K562 (cell line): ENCODE results near the gene SHC1.

Experiments used
- EZH2 ChIP-seq: IDR thresholded peaks from 2 replicates; pipeline ENCODE4 v1.6.1; 2012; ENCODE audit warnings: low read depth, mild to moderate bottlenecking, inconsistent platforms, low read length, borderline replicate concordance
- FOXA1 ChIP-seq: fragments of 450-650 bp; IDR thresholded peaks from 2 replicates; pipeline ENCODE4 v1.6.1; 2016; ENCODE audit warnings: mild to moderate bottlenecking, borderline replicate concordance
- ILK ChIP-seq: fragments of 450-650 bp; IDR thresholded peaks from 2 replicates; pipeline ENCODE4 v1.6.1; 2016; ENCODE audit warnings: missing genetic modification characterization, low read depth, mild to moderate bottlenecking, missing compliant biosample characterization, moderate library complexity, borderline replicate concordance
- PHF21A ChIP-seq: fragments of 450-650 bp; IDR thresholded peaks from 2 replicates; pipeline ENCODE4 v1.6.1; 2017; ENCODE audit warnings: low read depth, borderline replicate concordance
- POLR2A ChIP-seq: fragments of 450-650 bp; conservative IDR thresholded peaks from 2 replicates; pipeline ENCODE4 v1.6.1; 2016
- SETDB1 ChIP-seq: IDR thresholded peaks from one replicate; pipeline ENCODE4 v1.6.1; 2012; ENCODE audit warnings: low read length, control low read depth, inconsistent platforms
- SMC3 ChIP-seq: conservative IDR thresholded peaks from 2 replicates; pipeline ENCODE4 v1.6.1; 2011; ENCODE audit warnings: low read depth, low read length, improper control_type of control experiment; ENCODE audit not compliant: insufficient read depth
- ZNF175 ChIP-seq: fragments of 200-800 bp; sonication (Bioruptor generic); IDR thresholded peaks from 2 replicates; pipeline ENCODE4 v1.6.1; 2016; ENCODE audit warnings: low read depth, mild to moderate bottlenecking, missing genetic modification characterization, missing compliant biosample characterization
- TF ChIP-seq, protein P1 (sequence below), 3 experiments: IDR thresholded peaks in 2 of 3; conservative IDR thresholded peaks in 1 of 3; 2 replicates each; pipeline ENCODE4 v1.5.1; 2011 to 2012; ENCODE audit warnings: low read length in 3 of 3, mild to moderate bottlenecking in 3 of 3, control low read depth in 2 of 3, improper control_type of control experiment in 1 of 3, inconsistent platforms in 1 of 3, low read depth in 1 of 3, mixed read lengths in 1 of 3, moderate library complexity in 1 of 3; ENCODE audit not compliant: insufficient read depth in 2 of 3
- TF ChIP-seq, protein P2 (sequence below), 2 experiments: fragments of 450-650 bp; formaldehyde crosslinking in 1 of 2; IDR thresholded peaks; 2 replicates each; pipeline versions ENCODE4 v1.4.0 to v1.6.1; 2014 to 2020; ENCODE audit warnings: mild to moderate bottlenecking in 2 of 2, borderline replicate concordance in 1 of 2, low read depth in 1 of 2
- TF ChIP-seq, protein P3 (sequence below): fragments of 200-400 bp; formaldehyde crosslinking; IDR thresholded peaks from 2 replicates; pipeline ENCODE4 v1.6.1; 2017; ENCODE audit warnings: mild to moderate bottlenecking, low read depth, low read length, moderate library complexity
- TF ChIP-seq, protein P4 (sequence below): fragments of 250-450 bp; sonication (Bioruptor Pico); IDR thresholded peaks from 2 replicates; pipeline ENCODE4 v1.5.0; 2020; ENCODE audit warnings: mild to moderate bottlenecking, borderline replicate concordance
- TF ChIP-seq, protein P5 (sequence below): fragments of 250-450 bp; sonication (Bioruptor Pico); IDR thresholded peaks from 2 replicates; pipeline ENCODE4 v1.4.0; 2020; ENCODE audit warnings: mild to moderate bottlenecking, moderate library complexity
- TF ChIP-seq, protein P6 (sequence below): fragments of 450-650 bp; IDR thresholded peaks from 2 replicates; pipeline ENCODE4 v1.6.1; 2014; ENCODE audit warnings: low read depth, mild to moderate bottlenecking, moderate library complexity, borderline replicate concordance

DNA sequence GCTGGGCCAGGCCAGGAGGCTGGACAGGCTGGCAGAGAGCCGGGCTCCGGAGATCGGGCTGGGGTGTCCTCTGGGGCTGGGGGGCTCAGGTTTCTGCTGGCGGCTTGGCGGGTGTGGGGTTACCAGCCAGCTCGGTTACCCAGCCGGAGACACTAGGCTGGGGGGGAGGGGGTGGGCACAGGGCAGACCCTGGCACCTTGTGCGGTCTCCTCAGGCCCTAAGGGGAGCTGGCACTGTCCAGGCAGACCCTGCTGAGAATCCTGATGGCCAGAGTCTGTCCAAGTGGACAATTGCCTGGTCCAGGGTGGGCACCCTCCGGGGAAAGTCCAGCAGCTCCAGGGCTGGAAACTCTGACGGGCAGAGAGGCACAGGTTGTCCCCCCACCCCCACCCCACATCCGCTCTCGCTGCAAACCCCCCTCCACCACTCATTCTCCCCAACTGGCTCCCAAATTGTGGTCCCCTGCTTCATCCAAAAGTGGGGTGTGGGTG is 38.7 kb upstream of the SHC1 start:
- TF ChIP-seq, protein P1, sequence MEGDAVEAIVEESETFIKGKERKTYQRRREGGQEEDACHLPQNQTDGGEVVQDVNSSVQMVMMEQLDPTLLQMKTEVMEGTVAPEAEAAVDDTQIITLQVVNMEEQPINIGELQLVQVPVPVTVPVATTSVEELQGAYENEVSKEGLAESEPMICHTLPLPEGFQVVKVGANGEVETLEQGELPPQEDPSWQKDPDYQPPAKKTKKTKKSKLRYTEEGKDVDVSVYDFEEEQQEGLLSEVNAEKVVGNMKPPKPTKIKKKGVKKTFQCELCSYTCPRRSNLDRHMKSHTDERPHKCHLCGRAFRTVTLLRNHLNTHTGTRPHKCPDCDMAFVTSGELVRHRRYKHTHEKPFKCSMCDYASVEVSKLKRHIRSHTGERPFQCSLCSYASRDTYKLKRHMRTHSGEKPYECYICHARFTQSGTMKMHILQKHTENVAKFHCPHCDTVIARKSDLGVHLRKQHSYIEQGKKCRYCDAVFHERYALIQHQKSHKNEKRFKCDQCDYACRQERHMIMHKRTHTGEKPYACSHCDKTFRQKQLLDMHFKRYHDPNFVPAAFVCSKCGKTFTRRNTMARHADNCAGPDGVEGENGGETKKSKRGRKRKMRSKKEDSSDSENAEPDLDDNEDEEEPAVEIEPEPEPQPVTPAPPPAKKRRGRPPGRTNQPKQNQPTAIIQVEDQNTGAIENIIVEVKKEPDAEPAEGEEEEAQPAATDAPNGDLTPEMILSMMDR (IDR thresholded peaks at IDR 0.05 in 2 of 3, conservative IDR thresholded peaks at IDR 0.05 in 1 of 3; ENCODE audit: insufficient read depth in 2 of 3, low read depth in 1 of 3, low read length in 3 of 3): no peak
- TF ChIP-seq, protein P2, sequence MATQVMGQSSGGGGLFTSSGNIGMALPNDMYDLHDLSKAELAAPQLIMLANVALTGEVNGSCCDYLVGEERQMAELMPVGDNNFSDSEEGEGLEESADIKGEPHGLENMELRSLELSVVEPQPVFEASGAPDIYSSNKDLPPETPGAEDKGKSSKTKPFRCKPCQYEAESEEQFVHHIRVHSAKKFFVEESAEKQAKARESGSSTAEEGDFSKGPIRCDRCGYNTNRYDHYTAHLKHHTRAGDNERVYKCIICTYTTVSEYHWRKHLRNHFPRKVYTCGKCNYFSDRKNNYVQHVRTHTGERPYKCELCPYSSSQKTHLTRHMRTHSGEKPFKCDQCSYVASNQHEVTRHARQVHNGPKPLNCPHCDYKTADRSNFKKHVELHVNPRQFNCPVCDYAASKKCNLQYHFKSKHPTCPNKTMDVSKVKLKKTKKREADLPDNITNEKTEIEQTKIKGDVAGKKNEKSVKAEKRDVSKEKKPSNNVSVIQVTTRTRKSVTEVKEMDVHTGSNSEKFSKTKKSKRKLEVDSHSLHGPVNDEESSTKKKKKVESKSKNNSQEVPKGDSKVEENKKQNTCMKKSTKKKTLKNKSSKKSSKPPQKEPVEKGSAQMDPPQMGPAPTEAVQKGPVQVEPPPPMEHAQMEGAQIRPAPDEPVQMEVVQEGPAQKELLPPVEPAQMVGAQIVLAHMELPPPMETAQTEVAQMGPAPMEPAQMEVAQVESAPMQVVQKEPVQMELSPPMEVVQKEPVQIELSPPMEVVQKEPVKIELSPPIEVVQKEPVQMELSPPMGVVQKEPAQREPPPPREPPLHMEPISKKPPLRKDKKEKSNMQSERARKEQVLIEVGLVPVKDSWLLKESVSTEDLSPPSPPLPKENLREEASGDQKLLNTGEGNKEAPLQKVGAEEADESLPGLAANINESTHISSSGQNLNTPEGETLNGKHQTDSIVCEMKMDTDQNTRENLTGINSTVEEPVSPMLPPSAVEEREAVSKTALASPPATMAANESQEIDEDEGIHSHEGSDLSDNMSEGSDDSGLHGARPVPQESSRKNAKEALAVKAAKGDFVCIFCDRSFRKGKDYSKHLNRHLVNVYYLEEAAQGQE (IDR thresholded peaks at IDR 0.05; ENCODE audit: borderline replicate concordance): no peak
- TF ChIP-seq, protein P2 (CRISPR knock-in tag; IDR thresholded peaks at IDR 0.05; ENCODE audit: low read depth): no peak
- TF ChIP-seq, protein P3, sequence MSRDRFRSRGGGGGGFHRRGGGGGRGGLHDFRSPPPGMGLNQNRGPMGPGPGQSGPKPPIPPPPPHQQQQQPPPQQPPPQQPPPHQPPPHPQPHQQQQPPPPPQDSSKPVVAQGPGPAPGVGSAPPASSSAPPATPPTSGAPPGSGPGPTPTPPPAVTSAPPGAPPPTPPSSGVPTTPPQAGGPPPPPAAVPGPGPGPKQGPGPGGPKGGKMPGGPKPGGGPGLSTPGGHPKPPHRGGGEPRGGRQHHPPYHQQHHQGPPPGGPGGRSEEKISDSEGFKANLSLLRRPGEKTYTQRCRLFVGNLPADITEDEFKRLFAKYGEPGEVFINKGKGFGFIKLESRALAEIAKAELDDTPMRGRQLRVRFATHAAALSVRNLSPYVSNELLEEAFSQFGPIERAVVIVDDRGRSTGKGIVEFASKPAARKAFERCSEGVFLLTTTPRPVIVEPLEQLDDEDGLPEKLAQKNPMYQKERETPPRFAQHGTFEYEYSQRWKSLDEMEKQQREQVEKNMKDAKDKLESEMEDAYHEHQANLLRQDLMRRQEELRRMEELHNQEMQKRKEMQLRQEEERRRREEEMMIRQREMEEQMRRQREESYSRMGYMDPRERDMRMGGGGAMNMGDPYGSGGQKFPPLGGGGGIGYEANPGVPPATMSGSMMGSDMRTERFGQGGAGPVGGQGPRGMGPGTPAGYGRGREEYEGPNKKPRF: no peak
- no peak for TF ChIP-seq PHF21A
- TF ChIP-seq, protein P4, sequence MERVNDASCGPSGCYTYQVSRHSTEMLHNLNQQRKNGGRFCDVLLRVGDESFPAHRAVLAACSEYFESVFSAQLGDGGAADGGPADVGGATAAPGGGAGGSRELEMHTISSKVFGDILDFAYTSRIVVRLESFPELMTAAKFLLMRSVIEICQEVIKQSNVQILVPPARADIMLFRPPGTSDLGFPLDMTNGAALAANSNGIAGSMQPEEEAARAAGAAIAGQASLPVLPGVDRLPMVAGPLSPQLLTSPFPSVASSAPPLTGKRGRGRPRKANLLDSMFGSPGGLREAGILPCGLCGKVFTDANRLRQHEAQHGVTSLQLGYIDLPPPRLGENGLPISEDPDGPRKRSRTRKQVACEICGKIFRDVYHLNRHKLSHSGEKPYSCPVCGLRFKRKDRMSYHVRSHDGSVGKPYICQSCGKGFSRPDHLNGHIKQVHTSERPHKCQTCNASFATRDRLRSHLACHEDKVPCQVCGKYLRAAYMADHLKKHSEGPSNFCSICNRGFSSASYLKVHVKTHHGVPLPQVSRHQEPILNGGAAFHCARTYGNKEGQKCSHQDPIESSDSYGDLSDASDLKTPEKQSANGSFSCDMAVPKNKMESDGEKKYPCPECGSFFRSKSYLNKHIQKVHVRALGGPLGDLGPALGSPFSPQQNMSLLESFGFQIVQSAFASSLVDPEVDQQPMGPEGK (CRISPR knock-in tag): no peak
- TF ChIP-seq POLR2A: no peak
- TF ChIP-seq FOXA1: no peak
- TF ChIP-seq, protein P5, sequence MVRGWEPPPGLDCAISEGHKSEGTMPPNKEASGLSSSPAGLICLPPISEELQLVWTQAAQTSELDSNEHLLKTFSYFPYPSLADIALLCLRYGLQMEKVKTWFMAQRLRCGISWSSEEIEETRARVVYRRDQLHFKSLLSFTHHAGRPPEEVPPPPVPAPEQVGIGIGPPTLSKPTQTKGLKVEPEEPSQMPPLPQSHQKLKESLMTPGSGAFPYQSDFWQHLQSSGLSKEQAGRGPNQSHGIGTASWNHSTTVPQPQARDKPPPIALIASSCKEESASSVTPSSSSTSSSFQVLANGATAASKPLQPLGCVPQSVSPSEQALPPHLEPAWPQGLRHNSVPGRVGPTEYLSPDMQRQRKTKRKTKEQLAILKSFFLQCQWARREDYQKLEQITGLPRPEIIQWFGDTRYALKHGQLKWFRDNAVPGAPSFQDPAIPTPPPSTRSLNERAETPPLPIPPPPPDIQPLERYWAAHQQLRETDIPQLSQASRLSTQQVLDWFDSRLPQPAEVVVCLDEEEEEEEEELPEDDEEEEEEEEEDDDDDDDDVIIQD (CRISPR knock-in tag): no peak
- TF ChIP-seq, protein P6, sequence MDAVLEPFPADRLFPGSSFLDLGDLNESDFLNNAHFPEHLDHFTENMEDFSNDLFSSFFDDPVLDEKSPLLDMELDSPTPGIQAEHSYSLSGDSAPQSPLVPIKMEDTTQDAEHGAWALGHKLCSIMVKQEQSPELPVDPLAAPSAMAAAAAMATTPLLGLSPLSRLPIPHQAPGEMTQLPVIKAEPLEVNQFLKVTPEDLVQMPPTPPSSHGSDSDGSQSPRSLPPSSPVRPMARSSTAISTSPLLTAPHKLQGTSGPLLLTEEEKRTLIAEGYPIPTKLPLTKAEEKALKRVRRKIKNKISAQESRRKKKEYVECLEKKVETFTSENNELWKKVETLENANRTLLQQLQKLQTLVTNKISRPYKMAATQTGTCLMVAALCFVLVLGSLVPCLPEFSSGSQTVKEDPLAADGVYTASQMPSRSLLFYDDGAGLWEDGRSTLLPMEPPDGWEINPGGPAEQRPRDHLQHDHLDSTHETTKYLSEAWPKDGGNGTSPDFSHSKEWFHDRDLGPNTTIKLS: no peak
- no peak for TF ChIP-seq SETDB1
- no peak for TF ChIP-seq SMC3
- TF ChIP-seq ILK (tag): no peak
- TF ChIP-seq EZH2: no peak
- no peak for TF ChIP-seq ZNF175 (CRISPR knock-in tag)
